ENCODE data around the gene MSRB3. TPM values are rescaled to one million over a fixed set of nuclear protein-coding genes. Genes with fewer than 3 reads are reported as not detected.
"Not testable (repeated sequence)": the region's sequence is repeated elsewhere in the genome, so short reads cannot be mapped to it uniquely, and the experiment has no call there.

The MSRB3 gene
- total and polyA plus RNA-seq, 12 donors = 44.7 to 169 (median 119) TPM

- no peak for TF ChIP-seq CTCF (IDR thresholded peaks at IDR 0.05)
- intact Hi-C loops (cut with DNase I) = no loop called here
- ATAC-seq (peak in 4 of 8 donors; percentile 1 to 11 (median 6)), DNase-seq (no peak)
- Histone ChIP-seq H3K9me3 (no peaks in the 10 kb centered on the region), H3K27ac (peak overlapping the region; percentile 87 to 99 (median 92)), H3K4me3 (peak overlapping the region; percentile 73 to 96 (median 88)), H3K27me3 (no peaks in the 10 kb centered on the region), H3K36me3 (no peaks in the 10 kb centered on the region), H3K4me1 (peaks cover 0 to 44% (median 38%) of the 10 kb centered on the region in 9 donors)
- 12 to 17% methylated on average over 22 to 23 of the region's 23 CpGs for WGBS, 2 donors
Observed at GRCh38 chr12:65277994-65278575, 398 bp upstream of the MSRB3 start.

GRCh38 chr12:65279369-65280112 lies 1.1 kb downstream of the MSRB3 start:
- peaks cover 0 to 12% (median 0%) of the 10 kb centered on the region in 9 donors for H3K36me3 ChIP-seq
- 6 to 8% methylated on average over 23 of the region's 23 CpGs for WGBS, 2 donors
- H3K27me3 ChIP-seq = no peaks in the 10 kb centered on the region
- peaks cover 0 to 57% (median 39%) of the 10 kb centered on the region in 9 donors for H3K4me1 ChIP-seq
- TF ChIP-seq CTCF (IDR thresholded peaks at IDR 0.05) = no peak
- no peaks in the 10 kb centered on the region for H3K9me3 ChIP-seq
- intact Hi-C loops (cut with DNase I) = no loop called here
- peak in 5 of 8 donors; percentile 73 to 85 (median 77) for ATAC-seq
- peak in 1 of 2 donors; percentile 34 for DNase-seq
- H3K4me3 ChIP-seq = peak overlapping the region; percentile 73 to 96 (median 88)
- H3K27ac ChIP-seq = peak overlapping the region; percentile 87 to 99 (median 92)

GRCh38 chr12:65280306-65280705 lies 1.8 kb downstream of the MSRB3 start:
- H3K4me3 ChIP-seq = peak overlapping the region in 6 of 10 donors; percentile 73 to 96 (median 86)
- intact Hi-C loops (cut with DNase I) = no loop called here
- WGBS, 2 donors = 24 to 26% methylated on average over 3 of the region's 3 CpGs
- peaks cover 0 to 61% (median 39%) of the 10 kb centered on the region in 9 donors for H3K4me1 ChIP-seq
- ATAC-seq (no peak), DNase-seq (no peak)
- no peaks in the 10 kb centered on the region for H3K9me3 ChIP-seq
- peaks cover 0 to 16% (median 0%) of the 10 kb centered on the region in 9 donors for H3K36me3 ChIP-seq
- no peak overlapping the region for H3K27ac ChIP-seq
- H3K27me3 ChIP-seq = no peaks in the 10 kb centered on the region
- TF ChIP-seq CTCF (IDR thresholded peaks at IDR 0.05) = no peak

- peaks cover 0 to 66% (median 38%) of the 10 kb centered on the region in 9 donors for H3K4me1 ChIP-seq
- DNase-seq (no peak), ATAC-seq (no peak)
- intact Hi-C loops (cut with DNase I) = no loop called here
- WGBS, 2 donors = 53 to 75% methylated on average over 1 of the region's 1 CpG
- H3K4me3 ChIP-seq = no peak overlapping the region
- H3K9me3 ChIP-seq = no peaks in the 10 kb centered on the region
- peaks cover 0 to 16% (median 0%) of the 10 kb centered on the region in 9 donors for H3K36me3 ChIP-seq
- no peaks in the 10 kb centered on the region for H3K27me3 ChIP-seq
- H3K27ac ChIP-seq = no peak overlapping the region
- TF ChIP-seq CTCF (IDR thresholded peaks at IDR 0.05) = no peak
Observed at GRCh38 chr12:65282840-65283239, 4.4 kb downstream of the MSRB3 start.

GRCh38 chr12:65285532-65285931 lies 7.0 kb downstream of the MSRB3 start:
- H3K27ac ChIP-seq; H3K27me3 ChIP-seq; H3K9me3 ChIP-seq; DNase-seq; intact Hi-C loops (cut with DNase I); ATAC-seq; H3K4me3 ChIP-seq: not testable (repeated sequence)
- 95 to 97% methylated on average over 7 of the region's 7 CpGs for WGBS, 2 donors
- peaks cover 0 to 53% (median 30%) of the 10 kb centered on the region in 9 donors for H3K4me1 ChIP-seq
- H3K36me3 ChIP-seq = peaks cover 0 to 16% (median 0%) of the 10 kb centered on the region in 9 donors
